Suprapubic skin (tissue), 4 donors: ENCODE results near the gene SERHL2.
"Not testable (repeated sequence)": the region's sequence is repeated elsewhere in the genome, so short reads cannot be mapped to it uniquely, and the experiment has no call there.

ENCODE experiments used
- POLR2A ChIP-seq, 2 donors: fragments of 450-650 bp; IDR thresholded peaks; one replicate each; pipeline ENCODE4 v1.6.1; 2017; ENCODE audit warnings: antibody characterized with exemption in 2 of 2, mild to moderate bottlenecking in 2 of 2, moderate library complexity in 2 of 2
- POLR2AphosphoS5 ChIP-seq, 3 donors: sonication (generic); formaldehyde crosslinking; IDR thresholded peaks; one replicate each; pipeline ENCODE4 v1.6.1; 2017; ENCODE audit warnings: antibody characterized with exemption in 3 of 3
- TF ChIP-seq, protein P1 (sequence below), 2 donors: fragments of 200-600 bp in 1 of 2; fragments of 450-650 bp in 1 of 2; sonication (generic) in 1 of 2; IDR thresholded peaks; one replicate each; pipeline ENCODE4 v1.5.1; 2016 to 2019; ENCODE audit warnings: antibody characterized with exemption in 2 of 2, mild to moderate bottlenecking in 1 of 2, moderate library complexity in 1 of 2

DNA sequence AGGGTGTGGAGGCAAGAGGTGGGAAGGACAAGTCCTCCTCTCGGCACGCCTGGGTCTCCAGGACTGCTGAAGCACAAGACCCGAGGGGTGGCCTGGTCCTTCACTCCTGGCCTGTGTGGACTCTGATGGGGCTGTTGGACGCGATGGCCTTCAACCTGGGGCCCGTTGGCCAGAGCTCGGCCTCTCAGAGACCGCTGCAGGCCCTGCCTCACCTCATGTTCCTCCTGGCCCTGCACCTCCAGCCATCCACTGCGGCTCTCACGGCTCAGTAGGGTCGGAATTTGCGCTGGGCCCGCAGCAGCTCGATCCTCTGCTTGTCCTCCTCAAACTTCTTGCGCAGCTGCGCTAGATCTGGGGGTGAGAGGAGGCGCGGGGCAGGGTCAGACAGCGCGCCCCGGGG, 20.7 kb downstream of the SERHL2 start:
- not testable (repeated sequence) for TF ChIP-seq POLR2A, POLR2AphosphoS5 (IDR thresholded peaks at IDR 0.05)
- TF ChIP-seq, protein P1, sequence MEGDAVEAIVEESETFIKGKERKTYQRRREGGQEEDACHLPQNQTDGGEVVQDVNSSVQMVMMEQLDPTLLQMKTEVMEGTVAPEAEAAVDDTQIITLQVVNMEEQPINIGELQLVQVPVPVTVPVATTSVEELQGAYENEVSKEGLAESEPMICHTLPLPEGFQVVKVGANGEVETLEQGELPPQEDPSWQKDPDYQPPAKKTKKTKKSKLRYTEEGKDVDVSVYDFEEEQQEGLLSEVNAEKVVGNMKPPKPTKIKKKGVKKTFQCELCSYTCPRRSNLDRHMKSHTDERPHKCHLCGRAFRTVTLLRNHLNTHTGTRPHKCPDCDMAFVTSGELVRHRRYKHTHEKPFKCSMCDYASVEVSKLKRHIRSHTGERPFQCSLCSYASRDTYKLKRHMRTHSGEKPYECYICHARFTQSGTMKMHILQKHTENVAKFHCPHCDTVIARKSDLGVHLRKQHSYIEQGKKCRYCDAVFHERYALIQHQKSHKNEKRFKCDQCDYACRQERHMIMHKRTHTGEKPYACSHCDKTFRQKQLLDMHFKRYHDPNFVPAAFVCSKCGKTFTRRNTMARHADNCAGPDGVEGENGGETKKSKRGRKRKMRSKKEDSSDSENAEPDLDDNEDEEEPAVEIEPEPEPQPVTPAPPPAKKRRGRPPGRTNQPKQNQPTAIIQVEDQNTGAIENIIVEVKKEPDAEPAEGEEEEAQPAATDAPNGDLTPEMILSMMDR (IDR thresholded peaks at IDR 0.05), result not testable (repeated sequence)
